H1 (cell line): Measurements from ENCODE around the gene KRTAP9-7. TPM values are rescaled to one million over a fixed set of nuclear protein-coding genes. Genes with fewer than 3 reads are reported as not detected.

ENCODE experiments used
- CTCF ChIA-PET: fragments of 300-600 bp; sonication (Branson Sonifier 250); formaldehyde crosslinking; loops from one replicate; lab custom pipeline; 2021; ENCODE audit not compliant: partially characterized antibody; lab: Charles Lee
- POLR2A ChIA-PET: fragments of 300-600 bp; sonication (Branson Sonifier 250); formaldehyde crosslinking; loops from one replicate; lab custom pipeline; 2021; ENCODE audit warnings: inconsistent platforms; ENCODE audit not compliant: partially characterized antibody; lab: Charles Lee
- DNase-seq, 2 experiments: peaks; one replicate each; pipeline versions ENCODE4 v3.0.0 to v3.0.0-alpha.2; 2010 to 2022; ENCODE audit warnings: low spot score in 2 of 2, low read depth in 1 of 2, mixed read lengths in 1 of 2
- FAIRE-seq: peaks from 2 replicates; lab custom pipeline; 2011; peaks lifted over from hg19 to GRCh38; lab: Jason Lieb, UNC
- H2AFZ ChIP-seq: 2 replicates; pipeline ENCODE4 v1.8.1; 2012; ENCODE audit warnings: low read length, inconsistent platforms
- H2AK5ac ChIP-seq: 2 replicates; pipeline ENCODE4 v1.6.1; 2013; ENCODE audit warnings: low read depth, low read length
- H2BK120ac ChIP-seq: replicated peaks from 2 replicates; pipeline ENCODE3; 2013; ENCODE audit warnings: low read depth, low read length, inconsistent platforms
- H2BK12ac ChIP-seq: 2 replicates; pipeline ENCODE4 v1.6.1; 2013; ENCODE audit warnings: low read depth, low read length
- H2BK15ac ChIP-seq: 2 replicates; pipeline ENCODE4 v1.6.1; 2013; ENCODE audit warnings: low read length
- H2BK20ac ChIP-seq: 2 replicates; pipeline ENCODE4 v1.6.1; 2013; ENCODE audit warnings: low read length
- H2BK5ac ChIP-seq: 2 replicates; pipeline ENCODE4 v1.6.1; 2013; ENCODE audit warnings: low read depth, low read length
- H3K14ac ChIP-seq: 2 replicates; pipeline ENCODE4 v1.6.1; 2013; ENCODE audit warnings: inconsistent platforms; ENCODE audit not compliant: insufficient read length
- H3K18ac ChIP-seq: 2 replicates; pipeline ENCODE4 v1.6.1; 2013; ENCODE audit warnings: low read length; ENCODE audit errors: extremely low read depth
- H3K23ac ChIP-seq: 2 replicates; pipeline ENCODE4 v1.6.1; 2013; ENCODE audit warnings: inconsistent platforms; ENCODE audit not compliant: insufficient read length
- H3K23me2 ChIP-seq: 2 replicates; pipeline ENCODE4 v1.6.1; 2013; ENCODE audit warnings: low read depth, low read length
- H3K27ac ChIP-seq: 2 replicates; pipeline ENCODE4 v1.6.1; 2011; ENCODE audit warnings: low read depth, low read length, inconsistent platforms
- H3K27me3 ChIP-seq, 4 experiments: replicated peaks in 1 of 4; 1 replicate in 1 of 4; 2 replicates in 3 of 4; pipeline versions ENCODE4 v1.6.1 to v1.8.1; 2011 to 2013; ENCODE audit warnings: low read length in 3 of 4, mild to moderate bottlenecking in 3 of 4, inconsistent platforms in 2 of 4, mixed read lengths in 2 of 4, moderate library complexity in 1 of 4; ENCODE audit not compliant: control insufficient read depth in 3 of 4, insufficient read depth in 3 of 4; ENCODE audit errors: extremely low read depth in 1 of 4
- H3K36me3 ChIP-seq, 4 experiments: 2 replicates each; pipeline versions ENCODE4 v1.6.1 to v1.8.1; 2011 to 2013; ENCODE audit warnings: mild to moderate bottlenecking in 4 of 4, low read length in 3 of 4, moderate library complexity in 2 of 4, control low read depth in 1 of 4, inconsistent platforms in 1 of 4; ENCODE audit not compliant: insufficient read depth in 4 of 4, control insufficient read depth in 2 of 4
- H3K4ac ChIP-seq: replicated peaks from 2 replicates; pipeline ENCODE3; 2013; ENCODE audit warnings: low read length, low read depth, mixed read lengths, inconsistent platforms; ENCODE audit not compliant: insufficient read length
- H3K4me1 ChIP-seq, 4 experiments: replicated peaks in 1 of 4; 1 replicate in 1 of 4; 2 replicates in 3 of 4; pipeline versions ENCODE4 v1.6.1 to v1.8.1; 2011 to 2013; ENCODE audit warnings: low read length in 3 of 4, inconsistent platforms in 2 of 4, mixed read lengths in 1 of 4; ENCODE audit not compliant: insufficient read depth in 4 of 4, control insufficient read depth in 3 of 4
- H3K4me2 ChIP-seq, 2 experiments: 2 replicates each; pipeline versions ENCODE4 v1.6.1 to v1.8.1; 2011 to 2013; ENCODE audit warnings: low read depth in 2 of 2, low read length in 2 of 2, control low read depth in 1 of 2, inconsistent platforms in 1 of 2, mild to moderate bottlenecking in 1 of 2; ENCODE audit not compliant: insufficient read depth in 1 of 2
- H3K4me3 ChIP-seq, 4 experiments: fragments of 200-600, 300-600 bp in 1 of 4; sonication (generic), shearing (Covaris generic), sonication (Bioruptor Twin) in 1 of 4; 2 replicates each; pipeline versions ENCODE4 v1.5.1 to v1.8.1; 2011 to 2016; ENCODE audit warnings: low read length in 4 of 4, low read depth in 3 of 4, control low read depth in 2 of 4, inconsistent platforms in 2 of 4, mild to moderate bottlenecking in 2 of 4, mixed read lengths in 1 of 4, moderate library complexity in 1 of 4; ENCODE audit not compliant: insufficient read depth in 2 of 4; ENCODE audit errors: extremely low read depth in 1 of 4
- H3K56ac ChIP-seq: replicated peaks from 2 replicates; pipeline ENCODE3; 2013; ENCODE audit warnings: low read depth, mild to moderate bottlenecking, mixed read lengths, low read length, inconsistent platforms; ENCODE audit not compliant: insufficient read length
- H3K79me1 ChIP-seq: 2 replicates; pipeline ENCODE4 v1.6.1; 2013; ENCODE audit warnings: low read depth, low read length, control low read depth
- H3K79me2 ChIP-seq, 2 experiments: 2 replicates each; pipeline versions ENCODE4 v1.6.1 to v1.8.1; 2012 to 2013; ENCODE audit warnings: low read length in 2 of 2, mild to moderate bottlenecking in 2 of 2, inconsistent platforms in 1 of 2; ENCODE audit not compliant: insufficient read depth in 2 of 2, control insufficient read depth in 1 of 2
- H3K9ac ChIP-seq, 4 experiments: replicated peaks in 1 of 4; 1 replicate in 1 of 4; 2 replicates in 3 of 4; pipeline versions ENCODE4 v1.6.1 to v1.8.1; 2011 to 2013; ENCODE audit warnings: low read depth in 3 of 4, low read length in 3 of 4, control low read depth in 2 of 4, mild to moderate bottlenecking in 2 of 4, moderate library complexity in 2 of 4, inconsistent platforms in 1 of 4; ENCODE audit errors: extremely low read depth in 1 of 4
- H3K9me3 ChIP-seq, 2 experiments: 2 replicates each; pipeline versions ENCODE4 v1.6.1 to v1.8.1; 2012 to 2013; ENCODE audit warnings: mild to moderate bottlenecking in 2 of 2, moderate library complexity in 2 of 2, control low read depth in 1 of 2, inconsistent platforms in 1 of 2, low read depth in 1 of 2, low read length in 1 of 2, mixed read lengths in 1 of 2; ENCODE audit not compliant: insufficient read depth in 2 of 2
- H4K20me1 ChIP-seq, 2 experiments: replicated peaks in 1 of 2; 2 replicates each; pipeline versions ENCODE3 to v1.8.1; 2011 to 2013; ENCODE audit warnings: inconsistent platforms in 2 of 2, low read length in 2 of 2, mild to moderate bottlenecking in 1 of 2; ENCODE audit not compliant: insufficient read depth in 2 of 2, control insufficient read depth in 1 of 2
- H4K5ac ChIP-seq: 2 replicates; pipeline ENCODE4 v1.6.1; 2013; ENCODE audit warnings: low read length, low read depth, mixed read lengths, inconsistent platforms; ENCODE audit not compliant: insufficient read length
- H4K8ac ChIP-seq: 2 replicates; pipeline ENCODE4 v1.8.0; 2013; ENCODE audit warnings: mild to moderate bottlenecking, moderate library complexity, low read length, inconsistent platforms; ENCODE audit not compliant: insufficient read depth; ENCODE audit errors: extremely low read depth
- H4K91ac ChIP-seq: replicated peaks from 2 replicates; pipeline ENCODE3; 2013; ENCODE audit warnings: low read length, mixed read lengths, inconsistent platforms; ENCODE audit not compliant: insufficient read length
- GABPA ChIP-seq: IDR thresholded peaks from 2 replicates; pipeline ENCODE4 v1.6.1; 2011; ENCODE audit warnings: mild to moderate bottlenecking, low read length, moderate library complexity, borderline replicate concordance; ENCODE audit not compliant: insufficient read depth
- KDM5A ChIP-seq: fragments of 200-600 bp; IDR thresholded peaks from 2 replicates; pipeline ENCODE4 v1.7.1; 2012; ENCODE audit warnings: mild to moderate bottlenecking, low read length, inconsistent platforms, mixed read lengths
- SP1 ChIP-seq: IDR thresholded peaks from 2 replicates; pipeline ENCODE4 v1.6.1; 2011; ENCODE audit warnings: low read depth, low read length
- WGBS, 2 experiments: shearing (Covaris generic) in 1 of 2; methylation state at CpG; one replicate each; pipeline versions ENCODE4 v1.1.6 to v1.1.7; 2013 to 2015; ENCODE audit warnings: low lambda C conversion rate in 2 of 2, mixed read lengths in 2 of 2, inconsistent platforms in 1 of 2, low coverage in 1 of 2, missing lambda C conversion rate in 1 of 2; ENCODE audit not compliant: insufficient replicate concordance in 2 of 2, insufficient coverage in 1 of 2, insufficient read length in 1 of 2; ENCODE audit errors: extremely low coverage in 1 of 2, missing lambda C conversion rate in 1 of 2; 5-methylcytosine and 5-hydroxymethylcytosine counted together
- polyA plus RNA-seq, 7 experiments: library from polyadenylated mRNA; depleted of rRNA in 3 of 7; stranded (reverse) in 5 of 7; unstranded in 2 of 7; fragments of >200 nt in 5 of 7; fragments of 200-250 nt in 2 of 7; gene quantifications; 1 replicate in 5 of 7; 2 replicates in 1 of 7; 4 replicates in 1 of 7; pipeline versions ENCODE4 v1.2.1 to v1.2.3, GENCODE V29; 2011 to 2013; ENCODE audit warnings: missing spikeins in 2 of 7, mixed read lengths in 2 of 7
- total RNA-seq: library from RNA; stranded (reverse); fragmentation: NEBNext Ultra II Directional; extraction: Animal tissue kit (Norgen Biotek cat#: 25700); gene quantifications from 2 replicates; pipeline ENCODE4 v1.2.1, GENCODE V29; 2021

Gene KRTAP9-7
- total and polyA plus RNA-seq, 2 of the 8 experiments (the other 6 are each of a cell fraction or from before 2014, with no cell fraction given) = not detected

- Histone ChIP-seq H4K20me1 (no peaks in the 10 kb centered on the region), H2BK15ac (no peak overlapping the region), H4K8ac (no peak overlapping the region)
- CTCF ChIA-PET = interaction anchor here (0.8 to 1.8 kb wide), 4 partner anchors 21 to 347 kb away, joined by 3 to 7 read pairs (median 4); no protein-coding TSS in a partner anchor
- no peak for TF ChIP-seq SP1
- TF ChIP-seq GABPA = no peak
- no peak for TF ChIP-seq KDM5A
- TF ChIP-seq, all 59 proteins: peak for 0
- Histone ChIP-seq H3K4ac (no peak overlapping the region), H2BK5ac (no peak overlapping the region), H3K79me2 (no peaks in the 10 kb centered on the region), H2AFZ (no peak overlapping the region), H2AK5ac (no peak overlapping the region), H3K23me2 (no peaks in the 10 kb centered on the region; the same call in 1 of the 2 replicates), H3K23ac (no peak overlapping the region), H3K79me1 (no peaks in the 10 kb centered on the region), H3K9ac (no peak overlapping the region), H3K14ac (no peak overlapping the region), H3K9me3 (no peaks in the 10 kb centered on the region; a peak in 1 of 4 replicates), H2BK20ac (no peak overlapping the region), H4K5ac (no peak overlapping the region), H3K4me1 (no peaks in the 10 kb centered on the region; a peak in 1 of 7 replicates), H4K91ac (no peak overlapping the region), H3K18ac (no peak overlapping the region), H3K4me2 (no peak overlapping the region), H3K36me3 (no peaks in the 10 kb centered on the region), H3K56ac (no peak overlapping the region), H3K27ac (no peak overlapping the region), H2BK120ac (no peak overlapping the region), H3K4me3 (no peak overlapping the region), H2BK12ac (no peak overlapping the region), H3K27me3 (no peaks in the 10 kb centered on the region; a peak in 1 of 7 replicates)
- POLR2A ChIA-PET = no interaction called here
- FAIRE-seq (no peak), DNase-seq (no peak)
- 92% methylated on average over 5 of the region's 5 CpGs; no CpG with 5 or more reads in 1 of the 2 experiments for WGBS, 2 experiments
Measured at GRCh38 chr17:41301204-41301790, 25.8 kb downstream of the KRTAP9-7 start.
